SU-DHL-6 (cell line): ENCODE data around the gene PLA2G6.

Source experiments
- H2AFZ ChIP-seq: fragments of 200-600 bp; sonication (generic); 2 replicates; pipeline ENCODE4 v1.6.1; 2014; ENCODE audit warnings: low read depth, mild to moderate bottlenecking, moderate library complexity, mixed read lengths, antibody characterized with exemption, low read length; ENCODE audit not compliant: severe bottlenecking
- H3F3A ChIP-seq: fragments of 200-600 bp; shearing (Covaris generic); 2 replicates; pipeline ENCODE4 v1.6.0; 2016; ENCODE audit warnings: antibody characterized with exemption, mild to moderate bottlenecking; ENCODE audit not compliant: insufficient read depth
- H3K27ac ChIP-seq: fragments of 200-600 bp; sonication (generic); 2 replicates; pipeline ENCODE4 v1.5.1; 2016; ENCODE audit warnings: low read depth, mild to moderate bottlenecking, low read length, moderate library complexity, mixed read lengths
- H3K27me3 ChIP-seq: fragments of 200-600 bp; sonication (generic), shearing (Covaris generic); 2 replicates; pipeline ENCODE4 v1.6.0; 2014; ENCODE audit warnings: mild to moderate bottlenecking, low read length
- H3K36me3 ChIP-seq: fragments of 200-600 bp; sonication (generic); 2 replicates; pipeline ENCODE4 v1.6.1; 2014; ENCODE audit warnings: mild to moderate bottlenecking, low read length, mixed read lengths
- H3K4me2 ChIP-seq: fragments of 300-600, 200-600 bp; shearing (Covaris generic), sonication (generic); 2 replicates; pipeline ENCODE4 v1.6.0; 2014; ENCODE audit warnings: low read length, low read depth, mild to moderate bottlenecking; ENCODE audit not compliant: poor library complexity, severe bottlenecking
- H3K4me3 ChIP-seq: fragments of 200-600 bp; sonication (generic); 2 replicates; pipeline ENCODE4 v1.5.1; 2014; ENCODE audit warnings: antibody characterized with exemption, low read length, mild to moderate bottlenecking, mixed read lengths; ENCODE audit not compliant: insufficient read depth, poor library complexity, severe bottlenecking
- H3K79me2 ChIP-seq: fragments of 200-600 bp; sonication (generic); 2 replicates; pipeline ENCODE4 v1.6.1; 2014; ENCODE audit warnings: mild to moderate bottlenecking, low read length, moderate library complexity; ENCODE audit not compliant: insufficient read depth
- H3K9ac ChIP-seq: fragments of 200-600 bp; sonication (generic); 2 replicates; pipeline ENCODE4 v1.7.0; 2014; ENCODE audit warnings: mild to moderate bottlenecking, low read length
- H3K9me2 ChIP-seq: fragments of 200-600 bp; sonication (generic); replicated peaks from 2 replicates; pipeline ENCODE4 v1.6.1; 2014; ENCODE audit warnings: low read length; ENCODE audit not compliant: insufficient read depth
- H3K9me3 ChIP-seq: fragments of 200-600 bp; sonication (generic); 2 replicates; pipeline ENCODE4 v1.6.1; 2014; ENCODE audit warnings: low read length, mixed read lengths; ENCODE audit not compliant: insufficient read depth
- H4K20me1 ChIP-seq: fragments of 200-600 bp; sonication (generic); 2 replicates; pipeline ENCODE4 v1.6.1; 2014; ENCODE audit warnings: low read depth, mild to moderate bottlenecking, antibody characterized with exemption, low read length, moderate library complexity, mixed read lengths
- EZH2phosphoT487 ChIP-seq: fragments of 200-600 bp; sonication (generic), shearing (Covaris generic); conservative IDR thresholded peaks from 2 replicates; pipeline ENCODE4 v1.6.1; 2018; ENCODE audit warnings: mild to moderate bottlenecking, antibody characterized with exemption, low read length, moderate library complexity, mixed read lengths
- TF ChIP-seq, protein P1 (sequence below): fragments of 200-600 bp; sonication (generic); IDR thresholded peaks from one replicate; pipeline ENCODE4 v1.5.1; 2017; ENCODE audit warnings: antibody characterized with exemption, mild to moderate bottlenecking, low read length, moderate library complexity; ENCODE audit not compliant: insufficient read depth, poor library complexity, severe bottlenecking

PLA2G6 gene

GRCh38 chr22:38077595-38077994 is 104.0 kb downstream of the PLA2G6 start:
- TF ChIP-seq, protein P1, sequence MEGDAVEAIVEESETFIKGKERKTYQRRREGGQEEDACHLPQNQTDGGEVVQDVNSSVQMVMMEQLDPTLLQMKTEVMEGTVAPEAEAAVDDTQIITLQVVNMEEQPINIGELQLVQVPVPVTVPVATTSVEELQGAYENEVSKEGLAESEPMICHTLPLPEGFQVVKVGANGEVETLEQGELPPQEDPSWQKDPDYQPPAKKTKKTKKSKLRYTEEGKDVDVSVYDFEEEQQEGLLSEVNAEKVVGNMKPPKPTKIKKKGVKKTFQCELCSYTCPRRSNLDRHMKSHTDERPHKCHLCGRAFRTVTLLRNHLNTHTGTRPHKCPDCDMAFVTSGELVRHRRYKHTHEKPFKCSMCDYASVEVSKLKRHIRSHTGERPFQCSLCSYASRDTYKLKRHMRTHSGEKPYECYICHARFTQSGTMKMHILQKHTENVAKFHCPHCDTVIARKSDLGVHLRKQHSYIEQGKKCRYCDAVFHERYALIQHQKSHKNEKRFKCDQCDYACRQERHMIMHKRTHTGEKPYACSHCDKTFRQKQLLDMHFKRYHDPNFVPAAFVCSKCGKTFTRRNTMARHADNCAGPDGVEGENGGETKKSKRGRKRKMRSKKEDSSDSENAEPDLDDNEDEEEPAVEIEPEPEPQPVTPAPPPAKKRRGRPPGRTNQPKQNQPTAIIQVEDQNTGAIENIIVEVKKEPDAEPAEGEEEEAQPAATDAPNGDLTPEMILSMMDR = no peak
- no peak for TF ChIP-seq EZH2phosphoT487
- Histone ChIP-seq H3K9me2 (no peaks in the 10 kb centered on the region), H3K36me3 (no peaks in the 10 kb centered on the region), H3K4me2 (no peak overlapping the region), H3K27me3 (no peaks in the 10 kb centered on the region), H3F3A (no peaks in the 10 kb centered on the region), H3K79me2 (no peaks in the 10 kb centered on the region), H3K9me3 (no peaks in the 10 kb centered on the region), H4K20me1 (no peaks in the 10 kb centered on the region), H3K9ac (no peak overlapping the region), H3K27ac (no peak overlapping the region), H3K4me3 (no peak overlapping the region), H2AFZ (no peak overlapping the region)

DNA sequence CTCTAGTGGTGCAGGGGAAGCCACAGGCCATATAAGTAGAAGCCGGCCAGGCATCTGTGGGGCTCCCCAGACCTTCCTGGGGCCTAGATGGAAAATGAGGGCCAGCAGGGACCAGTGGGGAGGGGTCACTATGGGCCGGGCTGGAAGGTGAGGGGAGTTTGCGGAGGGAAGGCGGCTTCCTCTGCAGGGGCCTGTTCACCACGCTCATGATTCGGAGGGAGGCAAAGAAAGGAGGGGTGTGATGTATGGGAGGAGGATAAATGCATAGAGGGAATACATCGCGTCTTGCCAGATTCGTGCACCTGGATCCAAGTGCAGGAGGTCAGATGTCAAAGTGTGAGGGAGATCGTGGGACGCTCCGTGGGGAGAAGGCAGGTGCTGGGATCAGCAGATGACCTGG is 104.5 kb downstream of the PLA2G6 start:
- no peaks in the 10 kb centered on the region for H3K9me3 ChIP-seq
- TF ChIP-seq, protein P1 = no peak
- no peak for TF ChIP-seq EZH2phosphoT487
- H3K9ac ChIP-seq = no peak overlapping the region
- H3K4me2 ChIP-seq = no peak overlapping the region
- H3K27me3 ChIP-seq = no peaks in the 10 kb centered on the region
- no peaks in the 10 kb centered on the region for H3K79me2 ChIP-seq
- no peaks in the 10 kb centered on the region for H4K20me1 ChIP-seq
- no peaks in the 10 kb centered on the region for H3F3A ChIP-seq
- no peaks in the 10 kb centered on the region for H3K36me3 ChIP-seq
- H3K9me2 ChIP-seq = no peaks in the 10 kb centered on the region
- H3K27ac ChIP-seq = no peak overlapping the region
- no peak overlapping the region for H2AFZ ChIP-seq
- no peak overlapping the region for H3K4me3 ChIP-seq

DNA sequence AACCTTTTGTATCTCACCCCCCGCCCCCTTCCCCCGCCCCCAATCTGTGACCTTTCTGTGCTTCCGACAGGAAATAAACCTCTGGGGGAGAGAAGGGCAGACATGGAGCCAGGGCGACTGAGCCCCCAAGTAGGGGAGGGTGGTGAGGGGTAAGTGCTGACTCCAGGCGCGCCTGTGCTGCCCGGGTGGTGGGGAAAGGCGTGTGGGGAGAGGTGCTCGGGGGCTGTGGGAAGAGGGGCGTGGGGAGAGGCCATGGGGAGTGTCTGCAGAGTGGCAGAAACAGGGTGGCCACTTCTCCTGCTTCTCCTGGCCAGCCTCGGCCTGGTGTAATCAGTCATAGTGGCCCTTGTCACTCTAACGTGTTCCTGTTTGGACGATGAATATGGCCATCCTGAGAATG is 105.7 kb downstream of the PLA2G6 start:
- no peaks in the 10 kb centered on the region for H3F3A ChIP-seq
- no peak overlapping the region for H3K4me3 ChIP-seq
- H2AFZ ChIP-seq = no peak overlapping the region
- H3K4me2 ChIP-seq = no peak overlapping the region
- no peaks in the 10 kb centered on the region for H3K36me3 ChIP-seq
- no peak overlapping the region for H3K9ac ChIP-seq
- H4K20me1 ChIP-seq = no peaks in the 10 kb centered on the region
- no peaks in the 10 kb centered on the region for H3K79me2 ChIP-seq
- no peak overlapping the region for H3K27ac ChIP-seq
- no peaks in the 10 kb centered on the region for H3K9me3 ChIP-seq
- H3K9me2 ChIP-seq = no peaks in the 10 kb centered on the region
- no peak for TF ChIP-seq EZH2phosphoT487
- TF ChIP-seq, protein P1 = no peak
- no peaks in the 10 kb centered on the region for H3K27me3 ChIP-seq
